K562 (cell line): ENCODE data around the gene PDE6G.

Experiments
- HEY1 ChIP-seq: fragments of 250-450 bp; sonication (Bioruptor Pico); IDR thresholded peaks from 2 replicates; pipeline ENCODE4 v1.5.0; 2020; ENCODE audit warnings: mild to moderate bottlenecking, moderate library complexity, borderline replicate concordance
- KLF10 ChIP-seq: fragments of 250-450 bp; sonication (Bioruptor Pico); IDR thresholded peaks from 2 replicates; pipeline ENCODE4 v1.6.1; 2021; ENCODE audit warnings: matching md5 sums
- MEF2D ChIP-seq: conservative IDR thresholded peaks from 2 replicates; pipeline ENCODE4 v1.6.1; 2016; ENCODE audit warnings: low read depth, missing genetic modification characterization, missing compliant biosample characterization
- POLR2AphosphoS5 ChIP-seq: IDR thresholded peaks from 2 replicates; pipeline ENCODE4 v1.6.1; 2011; ENCODE audit warnings: mild to moderate bottlenecking, low read depth, low read length, moderate library complexity; ENCODE audit not compliant: control insufficient read depth, insufficient read depth
- RBM25 ChIP-seq: fragments of 200-400 bp; formaldehyde crosslinking; IDR thresholded peaks from 2 replicates; pipeline ENCODE4 v1.6.1; 2018; ENCODE audit warnings: low read length, low read depth, moderate library complexity; ENCODE audit not compliant: severe bottlenecking
- RFX1 ChIP-seq: fragments of 450-650 bp; IDR thresholded peaks from 2 replicates; pipeline ENCODE4 v1.6.1; 2016; ENCODE audit warnings: mild to moderate bottlenecking, moderate library complexity
- TBP ChIP-seq: optimal IDR thresholded peaks from 2 replicates; pipeline ENCODE3; 2011; ENCODE audit warnings: low read depth, low read length, improper control_type of control experiment
- ZNF121 ChIP-seq: sonication (generic); formaldehyde crosslinking; conservative IDR thresholded peaks from 2 replicates; pipeline ENCODE4 v1.8.0; 2022; ENCODE audit warnings: missing genetic modification reagents
- TF ChIP-seq, protein P1 (sequence below), 3 experiments: IDR thresholded peaks in 2 of 3; conservative IDR thresholded peaks in 1 of 3; 2 replicates each; pipeline ENCODE4 v1.5.1; 2011 to 2012; ENCODE audit warnings: low read length in 3 of 3, mild to moderate bottlenecking in 3 of 3, control low read depth in 2 of 3, improper control_type of control experiment in 1 of 3, inconsistent platforms in 1 of 3, low read depth in 1 of 3, mixed read lengths in 1 of 3, moderate library complexity in 1 of 3; ENCODE audit not compliant: insufficient read depth in 2 of 3

GRCh38 chr17:81616877-81617276, 39.5 kb downstream of the PDE6G start:
- TF ChIP-seq, protein P1, sequence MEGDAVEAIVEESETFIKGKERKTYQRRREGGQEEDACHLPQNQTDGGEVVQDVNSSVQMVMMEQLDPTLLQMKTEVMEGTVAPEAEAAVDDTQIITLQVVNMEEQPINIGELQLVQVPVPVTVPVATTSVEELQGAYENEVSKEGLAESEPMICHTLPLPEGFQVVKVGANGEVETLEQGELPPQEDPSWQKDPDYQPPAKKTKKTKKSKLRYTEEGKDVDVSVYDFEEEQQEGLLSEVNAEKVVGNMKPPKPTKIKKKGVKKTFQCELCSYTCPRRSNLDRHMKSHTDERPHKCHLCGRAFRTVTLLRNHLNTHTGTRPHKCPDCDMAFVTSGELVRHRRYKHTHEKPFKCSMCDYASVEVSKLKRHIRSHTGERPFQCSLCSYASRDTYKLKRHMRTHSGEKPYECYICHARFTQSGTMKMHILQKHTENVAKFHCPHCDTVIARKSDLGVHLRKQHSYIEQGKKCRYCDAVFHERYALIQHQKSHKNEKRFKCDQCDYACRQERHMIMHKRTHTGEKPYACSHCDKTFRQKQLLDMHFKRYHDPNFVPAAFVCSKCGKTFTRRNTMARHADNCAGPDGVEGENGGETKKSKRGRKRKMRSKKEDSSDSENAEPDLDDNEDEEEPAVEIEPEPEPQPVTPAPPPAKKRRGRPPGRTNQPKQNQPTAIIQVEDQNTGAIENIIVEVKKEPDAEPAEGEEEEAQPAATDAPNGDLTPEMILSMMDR (IDR thresholded peaks at IDR 0.05 in 2 of 3, conservative IDR thresholded peaks at IDR 0.05 in 1 of 3; ENCODE audit: insufficient read depth in 2 of 3, low read depth in 1 of 3, low read length in 3 of 3), result no peak
- TF ChIP-seq HEY1 (CRISPR knock-in tag) (no peak), POLR2AphosphoS5 (no peak), KLF10 (CRISPR knock-in tag) (no peak), MEF2D (tag) (no peak), RBM25 (no peak), TBP (no peak), RFX1 (no peak), ZNF121 (CRISPR knock-in tag) (no peak)
